Sigmoid colon (tissue), 7 donors: ENCODE data around the gene LIAS. TPM values are rescaled to one million over a fixed set of nuclear protein-coding genes. Genes with fewer than 3 reads are reported as not detected.

ENCODE experiments used
- DNase-seq: peaks from one replicate; pipeline ENCODE4 v3.0.0-alpha.2; 2019
- H3K27ac ChIP-seq, 4 donors: fragments of 200-600 bp; sonication (generic); one replicate each; pipeline ENCODE4 v1.5.1; 2016 to 2019; ENCODE audit warnings: mild to moderate bottlenecking in 1 of 4
- H3K27me3 ChIP-seq, 3 donors: fragments of 200-600 bp; sonication (generic); one replicate each; pipeline ENCODE4 v1.5.1; 2019; ENCODE audit warnings: mild to moderate bottlenecking in 1 of 3
- H3K36me3 ChIP-seq, 4 donors: fragments of 200-600 bp; sonication (generic); one replicate each; pipeline ENCODE4 v1.5.1; 2016 to 2019
- H3K4me1 ChIP-seq, 4 donors: fragments of 200-600 bp; sonication (generic); one replicate each; pipeline ENCODE4 v1.5.1; 2017 to 2019
- H3K4me3 ChIP-seq, 4 donors: fragments of 200-600 bp; sonication (generic); one replicate each; pipeline ENCODE4 v1.5.1; 2017 to 2019; ENCODE audit warnings: mild to moderate bottlenecking in 2 of 4, moderate library complexity in 1 of 4
- H3K9me3 ChIP-seq, 4 donors: fragments of 200-600 bp in 3 of 4; sonication (generic) in 3 of 4; one replicate each; pipeline versions ENCODE4 v1.5.1 to v1.6.1; 2013 to 2019
- CTCF ChIP-seq, 4 experiments: fragments of 450-650 bp in 3 of 4; fragments of 200-600 bp in 1 of 4; IDR thresholded peaks; one replicate each; pipeline ENCODE4 v1.5.1; 2016 to 2019; ENCODE audit warnings: antibody characterized with exemption in 4 of 4, mild to moderate bottlenecking in 3 of 4, moderate library complexity in 2 of 4
- EP300 ChIP-seq, 4 donors: sonication (generic); formaldehyde crosslinking; IDR thresholded peaks; one replicate each; pipeline ENCODE4 v1.6.1; 2017; ENCODE audit warnings: antibody characterized with exemption in 4 of 4
- POLR2A ChIP-seq, 2 donors: fragments of 450-650 bp; IDR thresholded peaks; one replicate each; pipeline ENCODE4 v1.6.1; 2016; ENCODE audit warnings: antibody characterized with exemption in 2 of 2, mild to moderate bottlenecking in 2 of 2, moderate library complexity in 2 of 2
- POLR2AphosphoS5 ChIP-seq, 4 donors: sonication (generic); formaldehyde crosslinking; IDR thresholded peaks; one replicate each; pipeline ENCODE4 v1.6.1; 2017; ENCODE audit warnings: antibody characterized with exemption in 4 of 4
- whole genome bisulfite sequencing, 2 donors: extraction: QIAGEN DNeasy Blood & Tissue Kit; methylation state at CpG; one replicate each; pipeline ENCODE4 v1.1.7; 2013; 5-methylcytosine and 5-hydroxymethylcytosine counted together
- intact Hi-C: fragments of 100-400 bp; cut with DNase I; formaldehyde crosslinking; loops from one replicate; pipeline ENCODE4 v1.15.1; 2023
- polyA plus RNA-seq, 3 donors: library from polyadenylated mRNA; stranded (reverse); fragments of 200-250 nt; gene quantifications; one replicate each; pipeline ENCODE4 v1.2.3, GENCODE V29; 2013
- total RNA-seq, 4 donors: library from RNA; depleted of rRNA; stranded (reverse); fragments of >200 nt; gene quantifications; one replicate each; pipeline ENCODE4 v1.1.0, GENCODE V29; 2016
- donor health status: healthy with polysubstance abuse.
- donor health status: Bipolar disorder and iron deficiency.
- donor health status: healthy.

Gene LIAS
- total and polyA plus RNA-seq, 7 donors = 16.1 to 24.8 (median 20.7) TPM

- no peak overlapping the region for H3K27ac ChIP-seq
- WGBS, 2 donors = 76 to 98% methylated on average over 2 of the region's 2 CpGs
- H3K9me3 ChIP-seq = no peaks in the 10 kb centered on the region
- DNase-seq = no peak
- no peak for TF ChIP-seq POLR2A (IDR thresholded peaks at IDR 0.05)
- TF ChIP-seq POLR2AphosphoS5 (IDR thresholded peaks at IDR 0.05) = no peak
- no peaks in the 10 kb centered on the region for H3K27me3 ChIP-seq
- H3K4me1 ChIP-seq = no peaks in the 10 kb centered on the region
- H3K4me3 ChIP-seq = no peak overlapping the region
- H3K36me3 ChIP-seq = peaks cover 0 to 57% (median 5%) of the 10 kb centered on the region in 4 donors
- intact Hi-C loops = no loop called here
These were observed 57.6 kb downstream of the LIAS start for GRCh38 chr4:39516407-39516966.

GRCh38 chr4:39518484-39518883 is 59.6 kb downstream of the LIAS start:
- TF ChIP-seq CTCF (IDR thresholded peaks at IDR 0.05) (no peak), POLR2AphosphoS5 (IDR thresholded peaks at IDR 0.05) (no peak)
- Histone ChIP-seq H3K4me1 (no peaks in the 10 kb centered on the region), H3K36me3 (peaks cover 0 to 39% (median 5%) of the 10 kb centered on the region in 4 donors), H3K27ac (no peak overlapping the region), H3K9me3 (no peaks in the 10 kb centered on the region), H3K27me3 (no peaks in the 10 kb centered on the region), H3K4me3 (no peak overlapping the region)
- intact Hi-C loops = no loop called here
- 87 to 88% methylated on average over 6 of the region's 6 CpGs for WGBS, 2 donors
- DNase-seq = no peak

GRCh38 chr4:39521253-39521919 is 62.5 kb downstream of the LIAS start:
- no peak for DNase-seq
- peaks cover 0 to 9% (median 7%) of the 10 kb centered on the region in 4 donors for H3K4me1 ChIP-seq
- H3K27ac ChIP-seq = no peak overlapping the region
- no peaks in the 10 kb centered on the region for H3K9me3 ChIP-seq
- H3K4me3 ChIP-seq = no peak overlapping the region
- no peaks in the 10 kb centered on the region for H3K27me3 ChIP-seq
- no peak for TF ChIP-seq POLR2AphosphoS5 (IDR thresholded peaks at IDR 0.05)
- no peak for TF ChIP-seq EP300 (IDR thresholded peaks at IDR 0.05)
- TF ChIP-seq CTCF (IDR thresholded peaks at IDR 0.05) = no peak
- TF ChIP-seq POLR2A (IDR thresholded peaks at IDR 0.05) = no peak
- 69 to 81% methylated on average over 5 of the region's 5 CpGs for WGBS, 2 donors
- H3K36me3 ChIP-seq = peaks cover 0 to 28% (median 5%) of the 10 kb centered on the region in 4 donors
- intact Hi-C loops = no loop called here

- intact Hi-C loops = no loop called here
- H3K4me3 ChIP-seq = no peak overlapping the region
- no peaks in the 10 kb centered on the region for H3K27me3 ChIP-seq
- 59 to 65% methylated on average over 2 of the region's 2 CpGs for WGBS, 2 donors
- no peaks in the 10 kb centered on the region for H3K9me3 ChIP-seq
- DNase-seq = no peak
- peaks cover 0 to 25% (median 5%) of the 10 kb centered on the region in 4 donors for H3K36me3 ChIP-seq
- H3K27ac ChIP-seq = no peak overlapping the region
- TF ChIP-seq CTCF (IDR thresholded peaks at IDR 0.05) = no peak
- TF ChIP-seq EP300 (IDR thresholded peaks at IDR 0.05) = no peak
- TF ChIP-seq POLR2AphosphoS5 (IDR thresholded peaks at IDR 0.05) = no peak
- no peak for TF ChIP-seq POLR2A (IDR thresholded peaks at IDR 0.05)
- peaks cover 0 to 12% (median 9%) of the 10 kb centered on the region in 4 donors for H3K4me1 ChIP-seq
These were observed 63.2 kb downstream of the LIAS start for GRCh38 chr4:39522068-39522467.

GRCh38 chr4:39524161-39524957 is 65.5 kb downstream of the LIAS start:
- DNase-seq = no peak
- TF ChIP-seq POLR2AphosphoS5 (IDR thresholded peaks at IDR 0.05) = no peak
- no peak for TF ChIP-seq EP300 (IDR thresholded peaks at IDR 0.05)
- Histone ChIP-seq H3K36me3 (peaks cover 0 to 7% (median 0%) of the 10 kb centered on the region in 4 donors), H3K27ac (no peak overlapping the region), H3K4me3 (no peak overlapping the region), H3K27me3 (no peaks in the 10 kb centered on the region), H3K4me1 (peaks cover 0 to 26% (median 21%) of the 10 kb centered on the region in 4 donors), H3K9me3 (no peaks in the 10 kb centered on the region)
- 70 to 86% methylated on average over 7 of the region's 7 CpGs for WGBS, 2 donors
- intact Hi-C loops = no loop called here
